GM12892 (cell line): ENCODE data around the gene CHSY1.

Source experiments
- DNase-seq: peaks from one replicate; pipeline ENCODE4 v3.0.0; 2011; ENCODE audit not compliant: insufficient read length
- FAIRE-seq: peaks from 2 replicates; lab custom pipeline; 2011; peaks lifted over from hg19 to GRCh38; lab: Jason Lieb, UNC
- POLR2A ChIP-seq: IDR thresholded peaks from 2 replicates; pipeline ENCODE4 v1.6.1; 2011; ENCODE audit warnings: low read depth, low read length, control low read depth
- POLR2AphosphoS5 ChIP-seq: IDR thresholded peaks from 2 replicates; pipeline ENCODE4 v1.6.1; 2011; ENCODE audit warnings: low read depth, low read length, control low read depth
- TAF1 ChIP-seq: IDR thresholded peaks from 2 replicates; pipeline ENCODE4 v1.6.1; 2011; ENCODE audit warnings: low read depth, mild to moderate bottlenecking, control low read depth, low read length, borderline replicate concordance

The CHSY1 gene

DNA sequence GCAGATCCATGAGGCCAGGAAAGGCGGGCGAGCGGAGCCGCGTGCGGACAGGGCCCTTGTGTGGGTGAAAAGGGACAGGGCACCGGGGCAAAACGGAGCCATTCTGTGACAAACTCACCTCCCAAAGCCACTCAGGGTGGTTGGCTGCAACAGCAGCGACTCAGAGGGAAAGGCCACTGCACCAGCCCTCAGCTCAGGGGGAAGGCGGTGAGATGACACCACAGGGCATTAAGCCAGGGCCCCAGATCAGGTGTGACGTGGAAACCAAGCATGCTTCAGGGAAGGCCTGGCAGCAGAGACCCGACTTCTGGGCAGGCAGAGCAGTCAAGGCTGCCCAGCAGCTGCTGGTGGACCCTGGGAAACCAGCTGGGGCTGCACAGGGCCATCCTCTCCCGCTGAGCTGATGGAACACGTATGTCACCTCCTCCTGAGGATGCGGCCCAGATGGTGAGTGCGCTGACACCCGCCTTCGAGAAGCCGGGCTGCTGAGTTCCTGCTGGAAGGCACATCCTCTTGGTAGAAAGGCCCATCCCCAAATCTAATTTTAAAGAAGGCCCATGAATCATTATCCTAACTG, 82.3 kb downstream of the CHSY1 start:
- FAIRE-seq: no peak
- TF ChIP-seq POLR2AphosphoS5: no peak
- TF ChIP-seq TAF1: no peak
- TF ChIP-seq POLR2A: no peak
- DNase-seq: no peak

DNA sequence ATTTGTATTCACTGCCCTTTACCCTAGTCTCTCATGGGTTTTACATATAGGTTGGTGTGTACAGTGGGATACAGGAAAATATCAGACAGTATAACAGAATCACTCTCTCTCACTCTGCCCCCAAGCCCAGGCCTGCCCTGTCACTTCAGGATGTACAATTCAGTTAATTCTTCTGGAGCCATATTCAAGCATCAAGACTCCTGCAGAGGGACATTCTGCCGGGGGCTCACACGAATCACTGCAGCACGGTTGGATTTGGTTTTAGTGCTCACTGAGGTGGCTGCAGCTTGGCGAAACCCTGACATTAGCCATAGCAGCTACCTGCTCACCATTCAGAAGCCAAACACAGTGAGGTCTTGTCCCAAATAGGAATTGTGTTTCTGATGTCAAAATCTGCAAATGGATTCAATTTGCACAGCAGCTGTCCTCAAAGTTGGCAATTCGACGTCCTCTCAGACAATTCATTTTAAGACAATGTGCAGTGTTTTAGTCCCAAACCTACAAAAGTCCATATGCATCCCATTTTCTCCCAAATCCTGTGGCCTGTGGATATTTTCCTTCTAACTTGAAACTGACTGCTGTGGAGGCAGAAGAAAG, 82.9 kb downstream of the CHSY1 start:
- DNase-seq: no peak
- FAIRE-seq: no peak

DNA sequence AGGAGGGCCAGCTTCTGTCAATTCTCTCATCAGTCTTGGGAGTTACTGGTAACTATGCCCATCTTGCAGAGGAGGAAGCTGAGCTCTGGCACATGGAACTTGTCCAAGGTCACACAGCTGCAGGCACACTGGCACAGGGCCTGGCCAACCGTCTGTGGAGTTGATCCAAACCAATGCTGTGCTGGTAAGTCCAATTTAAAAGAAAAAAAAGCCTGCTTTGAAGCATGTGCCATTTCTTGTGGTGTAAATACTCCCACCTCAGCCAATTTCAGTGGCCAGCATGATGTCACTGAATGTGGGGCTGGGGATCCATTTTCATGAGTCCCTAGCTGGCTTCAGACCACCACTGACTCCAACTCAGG, 83.4 kb downstream of the CHSY1 start:
- FAIRE-seq: no peak
- TF ChIP-seq POLR2A (no peak), POLR2AphosphoS5 (no peak)
- DNase-seq: no peak

More for the DNA sequence above, 82.9 kb downstream of the CHSY1 start:
- no peak for TF ChIP-seq POLR2A
- TF ChIP-seq POLR2AphosphoS5: no peak
- TF ChIP-seq TAF1: no peak

DNA sequence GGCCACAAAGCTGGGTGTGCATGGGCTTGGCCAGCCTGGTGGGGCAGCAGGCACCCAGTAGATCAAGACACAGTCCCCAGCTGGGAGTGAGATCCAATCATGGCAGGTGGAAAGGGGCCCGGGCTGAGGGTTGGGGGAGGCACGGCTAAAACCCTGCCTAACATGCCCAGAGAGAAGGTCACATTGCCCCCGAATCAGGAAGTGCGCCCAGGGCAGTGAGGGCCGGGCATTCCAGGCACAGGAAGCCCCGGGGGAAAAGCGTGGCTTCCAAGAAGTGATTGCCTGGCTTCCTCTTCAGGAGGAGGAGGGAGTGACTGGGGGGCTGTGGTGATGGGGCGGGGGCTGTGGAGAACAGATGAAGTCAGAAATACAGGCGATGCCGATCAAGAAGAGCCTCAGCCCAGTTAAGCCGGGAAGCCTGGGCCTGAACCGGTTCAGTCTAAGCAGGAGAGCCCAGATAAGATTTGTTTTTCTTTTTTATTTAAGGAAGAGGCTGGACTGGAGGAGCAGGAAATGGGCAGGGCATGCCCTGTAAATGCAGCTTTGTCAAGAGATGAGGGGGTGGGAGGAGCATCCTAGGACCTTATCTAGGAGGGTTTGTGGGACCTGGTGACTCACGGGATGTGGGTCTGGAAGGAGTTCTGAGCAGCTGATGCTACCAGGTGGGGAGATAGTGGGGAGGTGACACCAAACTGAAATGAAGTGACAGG, 83.9 kb downstream of the CHSY1 start:
- no peak for FAIRE-seq
- no peak for DNase-seq
- TF ChIP-seq POLR2A (no peak), TAF1 (no peak), POLR2AphosphoS5 (no peak)

DNA sequence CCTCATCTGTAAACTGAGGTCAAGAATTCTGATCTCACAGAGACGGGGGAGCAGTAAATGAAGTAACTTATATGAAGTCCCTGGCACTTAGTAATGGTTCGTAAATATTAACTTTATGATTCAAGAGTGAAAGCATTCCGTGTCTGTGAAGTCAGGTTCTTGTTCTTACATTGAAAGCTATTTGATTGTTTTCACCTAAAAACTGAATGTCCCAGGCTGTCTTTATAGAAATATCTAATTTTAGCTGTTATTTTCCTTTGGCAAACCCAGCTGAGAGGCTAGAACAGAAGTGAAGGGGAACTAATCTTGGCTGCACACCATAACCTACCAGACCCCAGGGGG, 84.5 kb downstream of the CHSY1 start:
- FAIRE-seq (no peak), DNase-seq (no peak)
- TF ChIP-seq POLR2A (no peak), POLR2AphosphoS5 (no peak), TAF1 (no peak)

DNA sequence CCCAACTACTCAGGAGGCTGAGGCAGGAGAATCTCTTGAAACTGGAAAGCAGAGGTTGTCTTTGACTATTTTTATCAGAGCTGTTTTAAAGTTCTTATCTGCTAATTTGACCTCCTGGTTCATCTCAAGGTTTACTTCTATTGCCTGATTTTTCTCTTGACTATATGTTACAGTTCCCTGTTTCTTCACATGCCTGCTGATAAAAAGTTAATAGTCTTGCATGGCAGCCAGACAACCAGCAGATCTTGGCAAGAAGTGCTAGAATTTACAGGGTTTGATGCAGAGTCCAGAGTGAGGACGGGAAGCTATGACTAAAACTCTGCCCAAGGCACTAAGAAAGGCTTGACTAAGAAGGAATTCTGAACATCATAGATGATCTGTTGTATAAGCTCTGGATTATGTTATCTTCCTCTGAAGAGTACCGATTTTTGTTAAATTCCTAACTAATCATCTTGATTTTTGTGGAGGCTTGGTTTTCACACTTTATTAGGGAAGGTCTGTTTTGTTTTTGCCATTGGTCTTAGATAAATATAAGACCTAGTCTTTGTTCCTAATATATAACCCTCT, 85.9 kb downstream of the CHSY1 start:
- FAIRE-seq (no peak), DNase-seq (no peak)
- TF ChIP-seq TAF1 (no peak), POLR2A (no peak), POLR2AphosphoS5 (no peak)

DNA sequence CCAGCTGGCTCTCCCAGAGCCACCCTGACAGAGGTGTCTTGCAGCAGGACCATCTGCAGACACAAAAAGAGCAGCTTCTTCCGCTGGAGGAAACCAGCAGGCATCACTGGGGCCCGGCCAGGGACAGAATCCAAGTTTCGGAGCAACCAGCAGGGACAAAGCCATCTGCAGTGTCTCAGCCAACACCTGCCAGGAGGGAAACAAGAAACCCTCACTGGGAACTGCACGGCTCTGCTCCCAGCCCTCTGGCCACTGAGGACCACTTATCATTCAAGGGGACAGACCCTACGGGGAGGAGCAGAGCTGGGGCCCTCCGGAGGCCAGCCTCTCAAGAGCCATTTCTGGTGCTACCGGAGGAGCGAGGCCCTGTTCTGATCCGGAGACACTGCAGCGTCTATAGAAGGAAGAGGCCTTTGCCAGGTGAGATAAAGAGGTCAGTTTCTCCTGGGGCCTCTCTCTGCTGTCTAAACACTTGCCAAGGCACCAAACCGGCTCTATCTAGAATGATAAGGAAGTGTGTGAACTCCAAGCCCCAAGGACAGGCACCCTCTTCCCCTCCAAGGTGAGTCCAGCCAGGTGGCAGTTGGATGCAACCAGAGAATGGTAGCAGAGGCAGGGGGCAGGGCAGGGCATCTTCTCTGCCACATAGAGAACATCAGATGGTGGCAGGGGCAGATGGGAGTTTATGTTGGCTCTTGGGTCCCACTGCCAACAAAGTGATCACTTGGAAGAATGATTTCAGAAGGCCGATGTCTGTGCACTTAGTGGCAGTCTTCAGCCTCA, 89.0 kb downstream of the CHSY1 start:
- FAIRE-seq (no peak), DNase-seq (no peak)
- TF ChIP-seq POLR2AphosphoS5 (no peak), POLR2A (no peak), TAF1 (no peak)

DNA sequence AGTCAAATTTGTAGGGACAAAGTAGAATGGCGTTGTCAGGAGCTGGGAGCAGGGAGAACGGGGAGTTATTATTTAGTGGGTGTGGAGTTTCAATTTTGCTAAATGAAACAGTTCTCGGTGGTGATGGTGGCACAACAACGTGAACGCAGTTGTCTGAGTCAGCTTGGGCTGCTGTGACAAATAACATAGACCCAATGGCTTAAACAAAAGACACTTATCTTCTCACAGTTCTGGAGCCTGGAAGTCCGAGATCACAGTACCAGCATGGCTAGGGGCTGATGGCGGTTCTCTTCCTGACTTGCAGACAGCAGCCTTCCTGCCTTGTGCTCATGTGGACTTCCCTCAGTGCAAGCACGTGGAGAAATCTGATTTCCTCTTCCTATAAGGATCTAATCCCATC, 90.2 kb downstream of the CHSY1 start:
- TF ChIP-seq TAF1 (no peak), POLR2AphosphoS5 (no peak), POLR2A (no peak)
- no peak for FAIRE-seq

DNA sequence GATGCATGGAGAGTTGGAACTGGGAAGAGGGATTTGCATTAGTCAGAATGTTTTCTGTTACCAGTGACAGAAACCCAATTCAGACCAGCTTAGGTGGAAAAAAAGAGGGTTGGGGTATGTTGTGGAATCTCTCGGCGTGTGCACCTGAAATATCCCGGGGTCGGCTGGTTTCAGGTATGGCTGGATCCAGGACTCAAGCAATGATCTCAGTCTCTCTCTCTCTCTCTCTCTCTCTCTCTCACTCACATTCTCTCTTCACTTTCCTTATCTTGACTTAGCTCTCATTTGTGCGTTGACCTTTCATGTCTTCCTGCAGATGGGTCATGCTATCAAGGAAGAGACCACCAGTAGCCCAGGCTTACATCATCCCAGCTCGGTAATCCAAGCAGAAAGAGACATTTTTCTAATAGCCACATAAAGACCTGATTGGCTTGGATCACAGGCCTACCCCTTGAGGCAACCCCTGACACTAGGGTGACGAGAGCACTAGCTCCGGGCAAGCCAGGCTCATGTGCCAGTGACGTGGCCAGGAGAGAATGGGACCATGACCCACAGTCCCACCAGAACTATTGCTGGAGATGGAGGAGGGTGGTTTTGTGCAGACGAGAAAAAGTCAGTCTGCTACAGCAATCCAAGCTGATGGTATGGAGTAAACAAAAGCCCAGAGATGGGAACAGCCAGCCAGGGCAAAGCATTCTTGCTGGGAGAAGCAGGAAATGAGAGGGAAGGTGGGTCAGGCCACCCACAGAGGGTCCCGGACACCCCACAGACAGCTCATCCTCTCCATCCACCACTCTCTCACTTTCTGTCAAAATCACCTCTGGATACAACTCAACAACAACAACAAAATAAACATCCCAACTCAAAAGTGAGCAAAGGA, 91.7 kb downstream of the CHSY1 start:
- no peak for DNase-seq
- FAIRE-seq: no peak

More for the DNA sequence above, 90.2 kb downstream of the CHSY1 start:
- no peak for DNase-seq

DNA sequence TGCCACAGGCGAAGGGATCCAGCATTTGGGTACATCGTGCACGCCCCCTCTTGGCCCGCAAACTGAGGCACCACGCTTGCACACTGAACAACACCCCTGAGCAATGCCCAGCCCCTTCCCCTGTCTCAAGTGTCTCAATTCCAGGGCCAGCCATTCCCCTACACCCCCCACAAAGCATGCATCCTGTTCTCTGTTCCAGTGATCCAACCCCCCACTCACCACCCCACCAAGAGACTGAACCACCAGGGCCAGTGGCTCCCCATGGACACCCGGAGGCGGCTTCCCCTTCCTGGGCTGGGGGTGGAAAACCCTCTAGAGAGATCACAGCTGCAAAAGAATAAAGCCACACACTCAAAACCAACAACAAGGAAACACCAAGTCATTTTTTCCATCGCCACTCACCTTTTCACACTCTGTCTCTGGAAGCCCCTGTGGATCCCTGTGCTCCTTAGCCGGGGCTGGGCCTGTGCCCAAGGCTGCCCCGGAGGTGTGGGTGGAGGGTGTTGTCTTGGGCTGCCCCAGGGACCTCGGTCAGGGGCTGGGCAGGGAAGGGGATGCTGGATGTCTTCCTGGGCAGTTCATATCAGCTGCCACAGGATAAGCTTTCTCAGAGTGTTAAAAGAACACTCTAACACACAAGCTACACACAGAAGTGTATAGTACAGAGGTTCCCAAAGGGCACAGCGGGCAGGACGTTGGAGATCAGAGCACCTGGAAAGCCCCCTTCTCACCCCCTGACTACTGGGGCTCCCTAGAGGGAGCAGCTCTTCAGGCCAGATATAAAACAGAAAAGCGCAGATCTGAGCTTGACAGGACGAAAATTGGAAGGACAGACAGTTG, 92.5 kb downstream of the CHSY1 start:
- TF ChIP-seq TAF1: no peak
- TF ChIP-seq POLR2AphosphoS5: no peak
- no peak for TF ChIP-seq POLR2A
- DNase-seq (no peak), FAIRE-seq (no peak)

More for the DNA sequence above, 91.7 kb downstream of the CHSY1 start:
- no peak for TF ChIP-seq TAF1
- no peak for TF ChIP-seq POLR2AphosphoS5
- TF ChIP-seq POLR2A: no peak
